ENCODE measurements around the gene NR3C1. TPM values are rescaled to one million over a fixed set of nuclear protein-coding genes. Genes with fewer than 3 reads are reported as not detected.

The NR3C1 gene
- total and polyA plus RNA-seq, 2 of the 4 experiments (the other 2 are of a cell fraction), result 13.7 to 77.4 TPM

GRCh38 chr5:143416411-143416810 is 12.9 kb upstream of the NR3C1 start:
- no peak overlapping the region for H3K27ac ChIP-seq (ENCODE audit: insufficient read depth, low read length)
- no peak overlapping the region for H2BK120ac ChIP-seq (ENCODE audit: low read depth, low read length)
- H3K27me3 ChIP-seq (ENCODE audit: control insufficient read depth, insufficient read depth, low read length), result no peaks in the 10 kb centered on the region
- no peak overlapping the region for H2AFZ ChIP-seq (replicated peaks; ENCODE audit: low read length, poor library complexity)
- no peak overlapping the region for H3K4ac ChIP-seq (ENCODE audit: low read depth, low read length)
- no TSS peak for BruUV-seq (replicated peaks)
- H2BK15ac ChIP-seq (ENCODE audit: low read depth, low read length), result no peak overlapping the region
- H4K5ac ChIP-seq (ENCODE audit: low read depth, low read length), result no peak overlapping the region
- POLR2A ChIA-PET (ENCODE audit: unreplicated experiment), result no interaction called here
- H3K14ac ChIP-seq (replicated peaks; ENCODE audit: low read depth, low read length), result no peak overlapping the region
- peaks cover 9% of the 10 kb centered on the region for H3K4me1 ChIP-seq (ENCODE audit: control insufficient read depth, insufficient read depth, low read length)
- H3K36me3 ChIP-seq (ENCODE audit: control insufficient read depth, insufficient read depth, low read length), result no peaks in the 10 kb centered on the region
- no peak overlapping the region for H2BK20ac ChIP-seq (ENCODE audit: low read depth, low read length)
- no peak overlapping the region for H3K9ac ChIP-seq (ENCODE audit: low read depth, low read length)
- no peaks in the 10 kb centered on the region for H4K20me1 ChIP-seq (ENCODE audit: insufficient read depth, low read length)
- H3K4me2 ChIP-seq (ENCODE audit: low read depth, low read length), result no peak overlapping the region
- intact Hi-C loops (cut with micrococcal nuclease) (no loop called here), dilution Hi-C loops (cut with HindIII; ENCODE audit: low sequenced_read_pairs, unreplicated experiment) (no loop called here), in situ Hi-C loops (cut with MboI; ENCODE audit: low sequenced_read_pairs) (no loop called here)
- no peak overlapping the region for H3K56ac ChIP-seq (ENCODE audit: extremely low read depth, insufficient read depth, low read length)
- no peak overlapping the region for H4K91ac ChIP-seq (ENCODE audit: insufficient read depth, low read depth, low read length)
- H2BK5ac ChIP-seq (ENCODE audit: low read depth, low read length, poor library complexity, severe bottlenecking), result no peak overlapping the region
- H3K79me1 ChIP-seq (ENCODE audit: low read depth in 1 of 2, low read length in 2 of 2), result no peaks in the 10 kb centered on the region
- H3K23ac ChIP-seq (ENCODE audit: low read depth, low read length), result no peak overlapping the region
- H3K9me1 ChIP-seq (ENCODE audit: insufficient read depth, low read length), result no peaks in the 10 kb centered on the region
- no peak for ATAC-seq (ENCODE audit: low read depth)
- H4K8ac ChIP-seq (ENCODE audit: low read depth in 2 of 2, low read length in 2 of 2), result no peak overlapping the region
- H2AK5ac ChIP-seq (ENCODE audit: low read depth, low read length), result no peak overlapping the region
- CTCF ChIA-PET, result no interaction called here
- H2AK9ac ChIP-seq (replicated peaks; ENCODE audit: low read depth, low read length, poor library complexity), result no peak overlapping the region
- TF ChIP-seq, protein P1, sequence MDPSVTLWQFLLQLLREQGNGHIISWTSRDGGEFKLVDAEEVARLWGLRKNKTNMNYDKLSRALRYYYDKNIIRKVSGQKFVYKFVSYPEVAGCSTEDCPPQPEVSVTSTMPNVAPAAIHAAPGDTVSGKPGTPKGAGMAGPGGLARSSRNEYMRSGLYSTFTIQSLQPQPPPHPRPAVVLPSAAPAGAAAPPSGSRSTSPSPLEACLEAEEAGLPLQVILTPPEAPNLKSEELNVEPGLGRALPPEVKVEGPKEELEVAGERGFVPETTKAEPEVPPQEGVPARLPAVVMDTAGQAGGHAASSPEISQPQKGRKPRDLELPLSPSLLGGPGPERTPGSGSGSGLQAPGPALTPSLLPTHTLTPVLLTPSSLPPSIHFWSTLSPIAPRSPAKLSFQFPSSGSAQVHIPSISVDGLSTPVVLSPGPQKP (IDR thresholded peaks at IDR 0.05; ENCODE audit: borderline replicate concordance, low read depth, low read length), result no peak
- TF ChIP-seq MXI1 (IDR thresholded peaks at IDR 0.05; ENCODE audit: borderline replicate concordance, low read depth, low read length), result no peak
- TF ChIP-seq CHD1 (IDR thresholded peaks at IDR 0.05; ENCODE audit: low read depth, low read length), result no peak
- TF ChIP-seq, protein P2, sequence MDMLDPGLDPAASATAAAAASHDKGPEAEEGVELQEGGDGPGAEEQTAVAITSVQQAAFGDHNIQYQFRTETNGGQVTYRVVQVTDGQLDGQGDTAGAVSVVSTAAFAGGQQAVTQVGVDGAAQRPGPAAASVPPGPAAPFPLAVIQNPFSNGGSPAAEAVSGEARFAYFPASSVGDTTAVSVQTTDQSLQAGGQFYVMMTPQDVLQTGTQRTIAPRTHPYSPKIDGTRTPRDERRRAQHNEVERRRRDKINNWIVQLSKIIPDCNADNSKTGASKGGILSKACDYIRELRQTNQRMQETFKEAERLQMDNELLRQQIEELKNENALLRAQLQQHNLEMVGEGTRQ (IDR thresholded peaks at IDR 0.05; ENCODE audit: low read depth, low read length), result no peak
- TF ChIP-seq, protein P3, sequence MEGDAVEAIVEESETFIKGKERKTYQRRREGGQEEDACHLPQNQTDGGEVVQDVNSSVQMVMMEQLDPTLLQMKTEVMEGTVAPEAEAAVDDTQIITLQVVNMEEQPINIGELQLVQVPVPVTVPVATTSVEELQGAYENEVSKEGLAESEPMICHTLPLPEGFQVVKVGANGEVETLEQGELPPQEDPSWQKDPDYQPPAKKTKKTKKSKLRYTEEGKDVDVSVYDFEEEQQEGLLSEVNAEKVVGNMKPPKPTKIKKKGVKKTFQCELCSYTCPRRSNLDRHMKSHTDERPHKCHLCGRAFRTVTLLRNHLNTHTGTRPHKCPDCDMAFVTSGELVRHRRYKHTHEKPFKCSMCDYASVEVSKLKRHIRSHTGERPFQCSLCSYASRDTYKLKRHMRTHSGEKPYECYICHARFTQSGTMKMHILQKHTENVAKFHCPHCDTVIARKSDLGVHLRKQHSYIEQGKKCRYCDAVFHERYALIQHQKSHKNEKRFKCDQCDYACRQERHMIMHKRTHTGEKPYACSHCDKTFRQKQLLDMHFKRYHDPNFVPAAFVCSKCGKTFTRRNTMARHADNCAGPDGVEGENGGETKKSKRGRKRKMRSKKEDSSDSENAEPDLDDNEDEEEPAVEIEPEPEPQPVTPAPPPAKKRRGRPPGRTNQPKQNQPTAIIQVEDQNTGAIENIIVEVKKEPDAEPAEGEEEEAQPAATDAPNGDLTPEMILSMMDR (conservative IDR thresholded peaks at IDR 0.05; ENCODE audit: low read depth, low read length), result no peak
- TF ChIP-seq BHLHE40 (IDR thresholded peaks at IDR 0.05; ENCODE audit: low read depth, low read length), result no peak
- no peak for TF ChIP-seq FOS (IDR thresholded peaks at IDR 0.05; ENCODE audit: low read depth, low read length)
- TF ChIP-seq MAFK (IDR thresholded peaks at IDR 0.05; ENCODE audit: low read depth, low read length), result no peak
- TF ChIP-seq MAZ (IDR thresholded peaks at IDR 0.05; ENCODE audit: borderline replicate concordance, low read depth, low read length), result no peak
- no peak for TF ChIP-seq NFE2L2 (IDR thresholded peaks at IDR 0.05; ENCODE audit: low read depth, low read length)
- no peak for TF ChIP-seq RFX5 (IDR thresholded peaks at IDR 0.05; ENCODE audit: low read depth, low read length)
- no peak for TF ChIP-seq RCOR1 (IDR thresholded peaks at IDR 0.05; ENCODE audit: insufficient replicate concordance, low read length)
- H3K9me3 ChIP-seq (ENCODE audit: control insufficient read depth, insufficient read depth, low read length), result no peaks in the 10 kb centered on the region
- no peak for DNase-seq
- H3K4me3 ChIP-seq (ENCODE audit: insufficient read depth, low read depth, low read length), result no peak overlapping the region
- no peak overlapping the region for H3K18ac ChIP-seq (ENCODE audit: low read depth, low read length)
